HepG2 (cell line): ENCODE measurements around the gene TFF1. TPM values are rescaled to one million over a fixed set of nuclear protein-coding genes. Genes with fewer than 3 reads are reported as not detected.

Experiments used
- ATAC-seq: fragments of 200-7000 bp; cut with Tn5 transposase; 3 replicates; pipeline ENCODE4 v1.9.1; 2020; ENCODE audit warnings: mild to moderate bottlenecking, moderate library complexity
- BruUV-seq: library from RNA; stranded (reverse); fragments of 400-500 nt; replicated peaks from 2 replicates; lab custom pipeline; 2021; lab: Mats Ljungman, UMichigan
- CTCF ChIA-PET: fragments of 300-600 bp; formaldehyde crosslinking; extraction: SDS; loops from one replicate; lab custom pipeline; 2021; ENCODE audit warnings: low total read pairs, inconsistent platforms, low intra/inter-chr PET ratio; lab: Yijun Ruan, JAX
- POLR2A ChIA-PET: fragments of 350-600 bp; sonication (Branson Sonifier 250); formaldehyde crosslinking; loops from one replicate; lab custom pipeline; 2020; ENCODE audit warnings: antibody characterized with exemption, inconsistent platforms; lab: Yijun Ruan, JAX
- DNase-seq: peaks from one replicate; pipeline ENCODE4 v3.0.0-alpha.2; 2015; ENCODE audit warnings: low spot score
- FAIRE-seq: peaks from 3 replicates; lab custom pipeline; 2011; peaks lifted over from hg19 to GRCh38; lab: Jason Lieb, UNC
- H2AFZ ChIP-seq: one replicate; pipeline ENCODE4 v1.6.1; 2011; ENCODE audit warnings: low read length, inconsistent platforms
- H3K27ac ChIP-seq: fragments of 300-600 bp; 3 replicates; pipeline ENCODE4 v1.8.0; 2011; ENCODE audit warnings: mixed run types, mild to moderate bottlenecking, mixed read lengths, low read length, inconsistent platforms; ENCODE audit not compliant: insufficient read depth; ENCODE audit errors: extremely low read length
- H3K27me3 ChIP-seq, 2 experiments: fragments of 200-600 bp in 1 of 2; 2 replicates in 1 of 2; 3 replicates in 1 of 2; pipeline versions ENCODE4 v1.6.0 to v1.8.0; 2011; ENCODE audit warnings: low read length in 2 of 2, mild to moderate bottlenecking in 2 of 2, moderate library complexity in 2 of 2, inconsistent platforms in 1 of 2; ENCODE audit not compliant: insufficient read depth in 2 of 2, control insufficient read depth in 1 of 2
- H3K36me3 ChIP-seq, 2 experiments: fragments of 200-600 bp in 1 of 2; replicated peaks in 1 of 2; 2 replicates in 1 of 2; 3 replicates in 1 of 2; pipeline versions ENCODE4 v1.5.1 to v1.8.0; 2011; ENCODE audit warnings: low read length in 2 of 2, inconsistent platforms in 1 of 2; ENCODE audit not compliant: insufficient read depth in 2 of 2, control insufficient read depth in 1 of 2
- H3K4me1 ChIP-seq: 2 replicates; pipeline ENCODE4 v1.5.1; 2012; ENCODE audit warnings: low read length, inconsistent platforms; ENCODE audit not compliant: insufficient read depth
- H3K4me2 ChIP-seq: 2 replicates; pipeline ENCODE4 v1.6.0; 2011; ENCODE audit warnings: low read depth, low read length, inconsistent platforms
- H3K4me3 ChIP-seq, 3 experiments: fragments of 200-600 bp in 1 of 3; sonication (generic), shearing (Covaris generic) in 1 of 3; replicated peaks in 1 of 3; 2 replicates each; pipeline ENCODE4 v1.5.1; 2011 to 2016; ENCODE audit warnings: low read length in 3 of 3, inconsistent platforms in 2 of 3, low read depth in 2 of 3, mild to moderate bottlenecking in 2 of 3, control low read depth in 1 of 3, mixed read lengths in 1 of 3; ENCODE audit not compliant: insufficient read depth in 1 of 3
- H3K79me2 ChIP-seq: one replicate; pipeline ENCODE4 v1.6.1; 2011; ENCODE audit warnings: low read length, inconsistent platforms; ENCODE audit not compliant: insufficient read depth
- H3K9ac ChIP-seq: 2 replicates; pipeline ENCODE4 v1.6.0; 2011; ENCODE audit warnings: mild to moderate bottlenecking, low read depth, low read length, inconsistent platforms; ENCODE audit not compliant: insufficient read depth
- H3K9me3 ChIP-seq: 2 replicates; pipeline ENCODE4 v1.5.1; 2012; ENCODE audit warnings: mild to moderate bottlenecking, low read length
- H4K20me1 ChIP-seq: 2 replicates; pipeline ENCODE4 v1.6.0; 2011; ENCODE audit warnings: inconsistent platforms, mild to moderate bottlenecking, low read length, moderate library complexity; ENCODE audit not compliant: insufficient read depth
- CENPT ChIP-seq: sonication (generic); formaldehyde crosslinking; IDR thresholded peaks from 2 replicates; pipeline ENCODE4 v1.8.0; 2022; ENCODE audit warnings: low read depth, mild to moderate bottlenecking, moderate library complexity, missing genetic modification reagents
- FOSL2 ChIP-seq: sonication (generic); formaldehyde crosslinking; IDR thresholded peaks from 2 replicates; pipeline ENCODE4 v1.4.0; 2020; ENCODE audit warnings: missing genetic modification reagents
- POGZ ChIP-seq: sonication (generic); formaldehyde crosslinking; IDR thresholded peaks from 2 replicates; pipeline ENCODE4 v1.4.0; 2020; ENCODE audit warnings: mild to moderate bottlenecking, missing genetic modification reagents
- TFAP4 ChIP-seq: sonication (generic); IDR thresholded peaks from 2 replicates; pipeline ENCODE4 v1.6.1; 2016; ENCODE audit warnings: low read depth, borderline replicate concordance
- ZBTB40 ChIP-seq, 2 experiments: fragments of 450-650 bp in 1 of 2; sonication (generic) in 1 of 2; formaldehyde crosslinking in 1 of 2; IDR thresholded peaks; 2 replicates each; pipeline versions ENCODE4 v1.6.1 to v1.8.0; 2016 to 2022; ENCODE audit warnings: antibody characterized with exemption in 1 of 2, mild to moderate bottlenecking in 1 of 2, missing genetic modification reagents in 1 of 2
- WGBS: methylation state at CpG from one replicate; pipeline ENCODE4 v1.1.6; 2017; ENCODE audit warnings: low lambda C conversion rate; 5-methylcytosine and 5-hydroxymethylcytosine counted together
- in situ Hi-C: cut with HindIII; loops from 2 replicates; pipeline ENCODE4 v1.10.0; 2017; ENCODE audit warnings: low pct_unique_long_range_greater_than_20kb; ENCODE audit not compliant: extremely low pct_ligation_motif_present
- intact Hi-C: fragments of 100-400 bp; cut with micrococcal nuclease; formaldehyde crosslinking; loops from one replicate; pipeline ENCODE4 v1.10.0; 2022; ENCODE audit not compliant: unreplicated experiment
- polyA plus RNA-seq, 8 experiments: library from polyadenylated mRNA; depleted of rRNA in 3 of 8; stranded (reverse) in 7 of 8; unstranded in 1 of 8; fragments of >200 nt; fragmentation: Illumina TruSeq in 4 of 8; extraction: Trizol in 4 of 8; gene quantifications; 2 replicates each; pipeline versions ENCODE4 v1.2.1 to v1.2.3, GENCODE V29; 2011 to 2016; ENCODE audit warnings: low read depth in 4 of 8, missing spikeins in 1 of 8, mixed read lengths in 1 of 8; ENCODE audit not compliant: insufficient read depth in 1 of 8
- total RNA-seq, 5 experiments: library from RNA; depleted of rRNA; stranded (reverse); fragments of >200 nt; fragmentation: Illumina TruSeq; extraction: Trizol; gene quantifications; 2 replicates each; pipeline ENCODE4 v1.2.3, GENCODE V29; 2016; ENCODE audit warnings: low read depth in 1 of 5

The TFF1 gene
- total and polyA plus RNA-seq, 2 of the 13 experiments (the other 11 are each of a cell fraction or from before 2014, with no cell fraction given): 0.24 to 19.4 TPM

GRCh38 chr21:42393443-42393950, 27.2 kb upstream of the TFF1 start:
- Histone ChIP-seq H4K20me1 (no peaks in the 10 kb centered on the region), H3K27ac (no peak overlapping the region), H3K79me2 (no peaks in the 10 kb centered on the region), H3K4me3 (no peak overlapping the region), H3K36me3 (no peaks in the 10 kb centered on the region), H3K4me2 (no peak overlapping the region; the same call in 1 of the 2 replicates), H3K9ac (no peak overlapping the region), H3K9me3 (no peaks in the 10 kb centered on the region), H3K27me3 (no peaks in the 10 kb centered on the region; a peak in 1 of 5 replicates), H2AFZ (no peak overlapping the region), H3K4me1 (peaks cover 57% of the 10 kb centered on the region)
- intact Hi-C loops: no loop called here
- DNase-seq: no peak
- no peak for TF ChIP-seq TFAP4
- TF ChIP-seq POGZ: no peak
- peak; percentile 7; the same call in 1 of the 2 replicates for TF ChIP-seq FOSL2
- no peak for TF ChIP-seq CENPT (CRISPR knock-in tag)
- TF ChIP-seq ZBTB40 (IDR thresholded peaks at IDR 0.05): no peak; the same call in 1 of the 2 replicates
- TF ChIP-seq ZBTB40 (CRISPR knock-in tag; IDR thresholded peaks at IDR 0.05): peak; percentile 97
- no TSS peak for BruUV-seq
- WGBS: 54% methylated on average over 8 of the region's 8 CpGs
- in situ Hi-C loops: no loop called here
- CTCF ChIA-PET: no interaction called here
- POLR2A ChIA-PET: no interaction called here
- ATAC-seq: no peak
- FAIRE-seq: no peak
